ENCODE data around the gene SYNDIG1L. TPM values are rescaled to one million over a fixed set of nuclear protein-coding genes. Genes with fewer than 3 reads are reported as not detected.
"Not testable (repeated sequence)": the region's sequence is repeated elsewhere in the genome, so short reads cannot be mapped to it uniquely, and the experiment has no call there.

Gene SYNDIG1L
- total RNA-seq, 1 donor from 2014 or later, result not detected

DNA sequence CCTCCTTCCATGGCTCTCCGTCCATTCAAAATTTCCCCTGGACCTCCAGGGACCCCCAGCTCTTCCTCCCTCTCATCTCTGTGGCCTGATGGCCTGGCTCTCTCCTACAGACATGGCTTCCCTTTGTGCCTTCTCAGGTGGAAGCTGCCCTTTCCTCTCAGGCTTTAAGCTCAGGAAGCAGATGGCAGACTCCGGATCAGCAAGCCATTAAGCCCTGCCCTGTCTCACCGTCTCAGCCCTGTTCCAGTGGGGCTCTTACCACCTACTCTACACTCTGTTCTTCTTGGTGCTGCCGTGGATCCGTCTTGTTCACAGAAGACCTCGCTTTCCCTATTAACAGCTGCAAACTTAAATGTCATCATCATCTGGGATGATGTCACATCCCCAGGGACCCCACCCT lies 34.0 kb upstream of the SYNDIG1L start:
- DNase-seq (ENCODE audit: low spot score), result no peak
- TF ChIP-seq, protein P1, sequence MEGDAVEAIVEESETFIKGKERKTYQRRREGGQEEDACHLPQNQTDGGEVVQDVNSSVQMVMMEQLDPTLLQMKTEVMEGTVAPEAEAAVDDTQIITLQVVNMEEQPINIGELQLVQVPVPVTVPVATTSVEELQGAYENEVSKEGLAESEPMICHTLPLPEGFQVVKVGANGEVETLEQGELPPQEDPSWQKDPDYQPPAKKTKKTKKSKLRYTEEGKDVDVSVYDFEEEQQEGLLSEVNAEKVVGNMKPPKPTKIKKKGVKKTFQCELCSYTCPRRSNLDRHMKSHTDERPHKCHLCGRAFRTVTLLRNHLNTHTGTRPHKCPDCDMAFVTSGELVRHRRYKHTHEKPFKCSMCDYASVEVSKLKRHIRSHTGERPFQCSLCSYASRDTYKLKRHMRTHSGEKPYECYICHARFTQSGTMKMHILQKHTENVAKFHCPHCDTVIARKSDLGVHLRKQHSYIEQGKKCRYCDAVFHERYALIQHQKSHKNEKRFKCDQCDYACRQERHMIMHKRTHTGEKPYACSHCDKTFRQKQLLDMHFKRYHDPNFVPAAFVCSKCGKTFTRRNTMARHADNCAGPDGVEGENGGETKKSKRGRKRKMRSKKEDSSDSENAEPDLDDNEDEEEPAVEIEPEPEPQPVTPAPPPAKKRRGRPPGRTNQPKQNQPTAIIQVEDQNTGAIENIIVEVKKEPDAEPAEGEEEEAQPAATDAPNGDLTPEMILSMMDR (IDR thresholded peaks at IDR 0.05), result no peak
- Mint-ChIP-seq H3K9me3 (ENCODE audit: low read depth) (no peaks in the 10 kb centered on the region), H3K4me1 (ENCODE audit: low read depth) (peaks cover 3% of the 10 kb centered on the region), H3K27me3 (ENCODE audit: low read depth) (peaks cover 12% of the 10 kb centered on the region), H3K27ac (ENCODE audit: unreplicated experiment) (no peak overlapping the region), H3K4me3 (ENCODE audit: unreplicated experiment) (no peak overlapping the region), H3K36me3 (ENCODE audit: low read depth) (no peaks in the 10 kb centered on the region)

GRCh38 chr14:74459289-74459946 lies 33.4 kb upstream of the SYNDIG1L start:
- Mint-ChIP-seq H3K9me3 (ENCODE audit: low read depth) (no peaks in the 10 kb centered on the region), H3K36me3 (ENCODE audit: low read depth) (no peaks in the 10 kb centered on the region), H3K4me3 (ENCODE audit: unreplicated experiment) (no peak overlapping the region), H3K4me1 (ENCODE audit: low read depth) (peaks cover 3% of the 10 kb centered on the region), H3K27ac (ENCODE audit: unreplicated experiment) (no peak overlapping the region), H3K27me3 (ENCODE audit: low read depth) (peaks cover 15% of the 10 kb centered on the region)
- DNase-seq (ENCODE audit: low spot score), result no peak
- TF ChIP-seq, protein P1 (IDR thresholded peaks at IDR 0.05), result peak; percentile 77

- DNase-seq (ENCODE audit: low spot score), result no peak
- no peaks in the 10 kb centered on the region for H3K9me3 Mint-ChIP-seq (ENCODE audit: low read depth)
- peaks cover 3% of the 10 kb centered on the region for H3K4me1 Mint-ChIP-seq (ENCODE audit: low read depth)
- H3K36me3 Mint-ChIP-seq (ENCODE audit: low read depth), result no peaks in the 10 kb centered on the region
- H3K27me3 Mint-ChIP-seq (ENCODE audit: low read depth), result peaks cover 24% of the 10 kb centered on the region
- H3K4me3 Mint-ChIP-seq (ENCODE audit: unreplicated experiment), result no peak overlapping the region
- TF ChIP-seq, protein P1 (IDR thresholded peaks at IDR 0.05), result no peak
- H3K27ac Mint-ChIP-seq (ENCODE audit: unreplicated experiment), result no peak overlapping the region
Observed at GRCh38 chr14:74457565-74457895, 31.5 kb upstream of the SYNDIG1L start.

DNA sequence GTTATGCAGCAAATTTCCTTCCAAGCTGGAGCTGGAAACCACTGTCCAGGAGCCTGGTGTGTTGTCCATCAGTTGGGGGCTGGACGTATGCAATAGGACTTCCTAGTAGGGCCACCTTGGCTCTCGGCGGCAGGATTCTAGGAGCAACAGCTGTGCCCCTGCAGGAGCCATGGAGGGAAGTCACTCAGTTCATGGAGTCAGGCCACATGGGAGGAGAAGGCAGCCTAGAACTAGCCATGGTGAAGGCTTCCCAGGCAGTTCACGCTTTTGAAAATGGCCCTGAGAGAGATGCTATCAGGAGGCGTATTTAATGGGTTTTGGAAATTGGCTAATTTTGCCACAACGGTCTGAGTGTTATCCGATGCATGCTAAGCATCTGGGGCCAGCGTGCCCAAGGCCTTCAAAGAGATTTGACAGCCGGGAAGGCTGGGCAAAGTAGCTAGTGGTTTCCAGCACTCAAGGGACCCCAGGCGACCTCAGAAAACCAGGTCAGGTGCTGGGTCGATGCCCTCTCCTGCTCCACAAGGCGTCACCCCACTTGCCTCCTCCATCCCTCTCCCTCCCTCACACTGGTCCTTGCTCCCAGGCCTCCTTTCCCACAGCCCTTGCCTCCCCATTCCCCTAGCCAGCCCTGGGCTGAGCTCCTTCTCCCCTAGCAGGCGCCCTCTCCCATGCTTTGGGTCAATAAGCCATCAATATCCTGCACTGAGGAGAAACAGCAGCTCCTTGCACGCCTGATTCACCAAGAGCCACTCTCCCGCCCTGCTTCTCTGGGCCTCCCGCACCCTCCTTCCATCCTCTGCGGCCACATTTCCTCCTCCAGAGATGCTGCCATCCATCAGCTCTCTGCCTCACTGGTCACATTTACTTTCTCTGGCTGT lies 30.9 kb upstream of the SYNDIG1L start:
- Mint-ChIP-seq H3K27me3 (ENCODE audit: low read depth) (peaks cover 28% of the 10 kb centered on the region), H3K27ac (ENCODE audit: unreplicated experiment) (no peak overlapping the region), H3K4me3 (ENCODE audit: unreplicated experiment) (no peak overlapping the region), H3K4me1 (ENCODE audit: low read depth) (peaks cover 3% of the 10 kb centered on the region), H3K9me3 (ENCODE audit: low read depth) (no peaks in the 10 kb centered on the region), H3K36me3 (ENCODE audit: low read depth) (peaks cover 1% of the 10 kb centered on the region)
- TF ChIP-seq, protein P1 (IDR thresholded peaks at IDR 0.05), result no peak
- no peak for DNase-seq (ENCODE audit: low spot score)

GRCh38 chr14:74454397-74454796 lies 28.4 kb upstream of the SYNDIG1L start:
- DNase-seq (ENCODE audit: low spot score); H3K36me3 Mint-ChIP-seq (ENCODE audit: low read depth); H3K4me1 Mint-ChIP-seq (ENCODE audit: low read depth); H3K4me3 Mint-ChIP-seq (ENCODE audit: unreplicated experiment); H3K27ac Mint-ChIP-seq (ENCODE audit: unreplicated experiment); H3K9me3 Mint-ChIP-seq (ENCODE audit: low read depth): not testable (repeated sequence)
- H3K27me3 Mint-ChIP-seq (ENCODE audit: low read depth), result peaks cover 44% of the 10 kb centered on the region

All from chondrocyte (in vitro differentiated cells).